ENCODE measurements around the gene ALDOA. TPM values are rescaled to one million over a fixed set of nuclear protein-coding genes. Genes with fewer than 3 reads are reported as not detected.

The ALDOA gene
- total and polyA plus RNA-seq, 9 of the 15 experiments (the other 6 are each of a cell fraction or from before 2014, with no cell fraction given) = 311 to 2,224 (median 1,293) TPM

DNA sequence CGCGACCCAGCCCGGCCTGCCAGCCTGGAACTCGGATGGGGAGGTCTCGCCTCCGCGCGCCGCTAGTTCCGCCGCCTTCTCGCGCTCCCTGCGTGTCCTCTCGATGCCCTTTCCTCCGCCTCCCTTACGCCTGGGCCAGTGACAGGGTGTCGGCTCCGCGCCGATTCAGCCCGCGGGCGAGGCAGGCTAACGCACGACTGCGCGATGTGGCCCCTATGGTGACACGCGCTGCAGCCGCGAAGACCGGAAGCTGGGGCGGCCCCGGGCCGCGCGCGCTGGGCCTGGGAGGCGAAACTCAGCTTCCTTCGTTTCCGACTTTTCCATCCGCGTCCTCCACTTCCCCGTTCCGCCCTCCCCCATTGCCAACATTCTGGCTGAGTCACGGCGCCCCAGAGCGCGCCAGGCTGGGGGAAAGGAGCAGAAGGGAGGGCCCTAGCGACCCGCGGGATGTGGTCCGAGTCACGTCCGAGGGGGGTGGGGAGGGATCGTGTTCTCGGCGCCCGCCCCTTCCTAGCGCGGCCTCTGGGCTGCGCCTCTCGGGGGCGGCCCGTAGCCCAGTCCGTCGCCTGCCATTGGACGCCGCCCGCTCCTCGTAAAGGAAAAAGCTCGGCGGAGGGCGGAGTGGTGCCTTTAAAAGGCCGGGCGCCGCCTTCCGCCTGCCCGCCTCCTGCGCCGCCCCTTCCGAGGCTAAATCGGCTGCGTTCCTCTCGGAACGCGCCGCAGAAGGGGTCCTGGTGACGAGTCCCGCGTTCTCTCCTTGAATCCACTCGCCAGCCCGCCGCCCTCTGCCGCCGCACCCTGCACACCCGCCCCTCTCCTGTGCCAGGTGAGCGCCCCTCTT lies at the start of gene ALDOA (continued):
- TF ChIP-seq, protein P1, sequence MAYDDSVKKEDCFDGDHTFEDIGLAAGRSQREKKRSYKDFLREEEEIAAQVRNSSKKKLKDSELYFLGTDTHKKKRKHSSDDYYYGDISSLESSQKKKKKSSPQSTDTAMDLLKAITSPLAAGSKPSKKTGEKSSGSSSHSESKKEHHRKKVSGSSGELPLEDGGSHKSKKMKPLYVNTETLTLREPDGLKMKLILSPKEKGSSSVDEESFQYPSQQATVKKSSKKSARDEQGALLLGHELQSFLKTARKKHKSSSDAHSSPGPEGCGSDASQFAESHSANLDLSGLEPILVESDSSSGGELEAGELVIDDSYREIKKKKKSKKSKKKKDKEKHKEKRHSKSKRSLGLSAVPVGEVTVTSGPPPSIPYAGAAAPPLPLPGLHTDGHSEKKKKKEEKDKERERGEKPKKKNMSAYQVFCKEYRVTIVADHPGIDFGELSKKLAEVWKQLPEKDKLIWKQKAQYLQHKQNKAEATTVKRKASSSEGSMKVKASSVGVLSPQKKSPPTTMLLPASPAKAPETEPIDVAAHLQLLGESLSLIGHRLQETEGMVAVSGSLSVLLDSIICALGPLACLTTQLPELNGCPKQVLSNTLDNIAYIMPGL (CRISPR knock-in tag; IDR thresholded peaks at IDR 0.05) = no peak
- no peak for TF ChIP-seq ZNF695 (CRISPR knock-in tag; IDR thresholded peaks at IDR 0.05)
- peak; percentile 93 for TF ChIP-seq U2AF1 (optimal IDR thresholded peaks at IDR 0.05; ENCODE audit: low read depth, low read length)
- TF ChIP-seq TRIM24 (IDR thresholded peaks at IDR 0.05) = peak in 1 of 2 experiments; percentile 65; a peak in 2 of 4 replicates
- TF ChIP-seq CREM (IDR thresholded peaks at IDR 0.05; ENCODE audit: low read depth) = no peak; the same call in 1 of the 2 replicates
- TF ChIP-seq ZNF24 (IDR thresholded peaks at IDR 0.05) = peak; percentile 73; the same call in 1 of the 2 replicates
- no peak for TF ChIP-seq ZNF347 (CRISPR knock-in tag; IDR thresholded peaks at IDR 0.05; ENCODE audit: low read depth)
- TF ChIP-seq MCM3 (IDR thresholded peaks at IDR 0.05) = no peak
- no peak for TF ChIP-seq ILK (tag; IDR thresholded peaks at IDR 0.05; ENCODE audit: borderline replicate concordance, low read depth)
- TF ChIP-seq ZNF224 (CRISPR knock-in tag; IDR thresholded peaks at IDR 0.05) = no peak
- TF ChIP-seq TAF9B (IDR thresholded peaks at IDR 0.05; ENCODE audit: partially characterized antibody) = peak; percentile 73
- peak in 1 of 2 experiments; percentile 39; a peak in 2 of 4 replicates for TF ChIP-seq TBL1XR1 (IDR thresholded peaks at IDR 0.05; ENCODE audit: low read length in 2 of 2)
- TF ChIP-seq FOXM1 (IDR thresholded peaks at IDR 0.05; ENCODE audit: low read depth) = no peak
- TF ChIP-seq FOXM1 (CRISPR knock-in tag; IDR thresholded peaks at IDR 0.05; ENCODE audit: low read depth) = peak; percentile 93
- no peak for TF ChIP-seq TCFL5 (CRISPR knock-in tag; conservative IDR thresholded peaks at IDR 0.05)
- TF ChIP-seq NONO (IDR thresholded peaks at IDR 0.05; ENCODE audit: low read depth in 2 of 2, low read length in 1 of 2) = peak; percentile 58 to 92; a peak in 3 of 4 replicates
- TF ChIP-seq ZNF12 (CRISPR knock-in tag; IDR thresholded peaks at IDR 0.05) = no peak
- TF ChIP-seq TOE1 (IDR thresholded peaks at IDR 0.05; ENCODE audit: borderline replicate concordance) = peak; percentile 61; the same call in 1 of the 2 replicates
- TF ChIP-seq TOE1 (CRISPR knock-in tag; IDR thresholded peaks at IDR 0.05; ENCODE audit: borderline replicate concordance, low read depth) = 0 out of 2 replicates have a peak, but pooled peaks have one; percentile 81
- TF ChIP-seq PML (IDR thresholded peaks at IDR 0.05; ENCODE audit: low read length) = peak; percentile 83
- TF ChIP-seq PRPF4 (IDR thresholded peaks at IDR 0.05; ENCODE audit: insufficient read depth, low read depth, low read length, poor library complexity, severe bottlenecking) = peak; percentile 78
- no peak for TF ChIP-seq STAG1 (CRISPR knock-in tag; IDR thresholded peaks at IDR 0.05; ENCODE audit: borderline replicate concordance)
- TF ChIP-seq RBM15 (IDR thresholded peaks at IDR 0.05; ENCODE audit: insufficient read depth, low read length) = no peak
- no peak for TF ChIP-seq ZNF121 (CRISPR knock-in tag; conservative IDR thresholded peaks at IDR 0.05)
- no peak for TF ChIP-seq PTTG1 (tag; IDR thresholded peaks at IDR 0.05; ENCODE audit: low read depth)
- TF ChIP-seq DPF2 (IDR thresholded peaks at IDR 0.05) = peak; percentile 55
- TF ChIP-seq ZNF143 (CRISPR knock-in tag; IDR thresholded peaks at IDR 0.05) = peak; percentile 61
- 0 out of 2 replicates have a peak, but pooled peaks have one; percentile 58 for TF ChIP-seq PHB (CRISPR knock-in tag; IDR thresholded peaks at IDR 0.05)

Data from K562 (cell line).